Thyroid gland (tissue), 4 donors: ENCODE results near the gene PPP4R3B. TPM values are rescaled to one million over a fixed set of nuclear protein-coding genes. Genes with fewer than 3 reads are reported as not detected.
"Not testable (repeated sequence)": the region's sequence is repeated elsewhere in the genome, so short reads cannot be mapped to it uniquely, and the experiment has no call there.

Experiments
- DNase-seq, 2 donors: peaks; one replicate each; pipeline ENCODE4 v3.0.0-alpha.2; 2019
- H3K27ac ChIP-seq, 3 donors: fragments of 200-600 bp; sonication (generic); 1 replicate in 2 of 3; 2 replicates in 1 of 3; pipeline ENCODE4 v1.5.1; 2016 to 2019; ENCODE audit warnings: mild to moderate bottlenecking in 1 of 3, moderate library complexity in 1 of 3
- H3K27me3 ChIP-seq: fragments of 200-600 bp; sonication (generic); one replicate; pipeline ENCODE4 v1.5.1; 2019
- H3K36me3 ChIP-seq, 2 donors: fragments of 200-600 bp; sonication (generic); one replicate each; pipeline ENCODE4 v1.5.1; 2016 to 2019
- H3K4me1 ChIP-seq, 2 donors: fragments of 200-600 bp; sonication (generic); one replicate each; pipeline ENCODE4 v1.5.1; 2017 to 2019
- H3K4me3 ChIP-seq, 3 donors: fragments of 200-600 bp; sonication (generic); replicated peaks in 1 of 3; 1 replicate in 2 of 3; 2 replicates in 1 of 3; pipeline ENCODE4 v1.5.1; 2016; ENCODE audit warnings: mild to moderate bottlenecking in 1 of 3
- H3K9me3 ChIP-seq: fragments of 200-600 bp; sonication (generic); one replicate; pipeline ENCODE4 v1.5.1; 2017
- CTCF ChIP-seq, 6 experiments: fragments of 200-600 bp in 3 of 6; fragments of 450-650 bp in 3 of 6; sonication (generic) in 3 of 6; IDR thresholded peaks; one replicate each; pipeline ENCODE4 v1.5.1; 2016 to 2019; ENCODE audit warnings: antibody characterized with exemption in 6 of 6, mild to moderate bottlenecking in 2 of 6, inconsistent platforms in 1 of 6, moderate library complexity in 1 of 6
- POLR2A ChIP-seq, 2 donors: fragments of 450-650 bp; IDR thresholded peaks; one replicate each; pipeline ENCODE4 v1.6.1; 2017; ENCODE audit warnings: antibody characterized with exemption in 2 of 2, mild to moderate bottlenecking in 2 of 2, moderate library complexity in 1 of 2
- WGBS, 2 donors: methylation state at CpG; one replicate each; pipeline ENCODE4 v1.1.5; 2017; 5-methylcytosine and 5-hydroxymethylcytosine counted together
- intact Hi-C: fragments of 100-400 bp; cut with DNase I; formaldehyde crosslinking; loops from one replicate; pipeline ENCODE4 v1.15.1; 2023
- total RNA-seq, 4 donors: library from RNA; depleted of rRNA; stranded (reverse); fragments of >200 nt; gene quantifications; one replicate each; pipeline ENCODE4 v1.2.3, GENCODE V29; 2016

PPP4R3B gene
- total RNA-seq, 4 donors from 2014 or later: 76.2 to 88.0 (median 82.6) TPM

DNA sequence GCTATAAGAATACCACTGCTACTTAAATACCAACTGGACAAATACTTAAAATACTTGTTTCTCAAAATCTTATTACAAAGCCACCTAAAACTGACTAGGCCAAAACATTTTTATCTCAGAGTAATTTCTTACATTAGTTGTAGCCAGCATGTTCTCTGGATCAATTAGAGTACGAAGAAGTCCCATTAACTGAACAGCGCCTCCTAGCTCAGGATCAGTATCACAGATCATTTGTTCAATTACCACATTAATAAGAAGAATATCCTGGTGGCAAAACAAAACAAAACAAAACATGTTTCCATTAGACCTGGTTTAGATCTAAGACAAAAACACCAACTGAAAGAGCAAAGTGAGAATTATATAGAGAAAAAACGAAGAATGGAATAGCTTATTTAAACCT is 36.0 kb downstream of the PPP4R3B start:
- WGBS, 2 donors: 93 to 97% methylated on average over 3 of the region's 3 CpGs

GRCh38 chr2:55569002-55569401 is 48.4 kb downstream of the PPP4R3B start:
- WGBS, 2 donors: 93 to 94% methylated on average over 8 of the region's 8 CpGs
- H3K4me1 ChIP-seq, H3K4me3 ChIP-seq, DNase-seq, intact Hi-C loops, H3K27me3 ChIP-seq, H3K27ac ChIP-seq, H3K9me3 ChIP-seq, H3K36me3 ChIP-seq: not testable (repeated sequence)

More for the DNA sequence above, 36.0 kb downstream of the PPP4R3B start:
- H3K4me1 ChIP-seq: peaks cover 9 to 16% of the 10 kb centered on the region in 2 donors
- intact Hi-C loops: no loop called here
- H3K27me3 ChIP-seq: no peaks in the 10 kb centered on the region
- H3K27ac ChIP-seq: peak overlapping the region in 1 of 3 donors; percentile 9
- H3K4me3 ChIP-seq: no peak overlapping the region
- DNase-seq: no peak
- no peaks in the 10 kb centered on the region for H3K9me3 ChIP-seq
- TF ChIP-seq POLR2A (IDR thresholded peaks at IDR 0.05): no peak
- no peak for TF ChIP-seq CTCF (IDR thresholded peaks at IDR 0.05)
- H3K36me3 ChIP-seq: peaks cover 0 to 3% of the 10 kb centered on the region in 2 donors

DNA sequence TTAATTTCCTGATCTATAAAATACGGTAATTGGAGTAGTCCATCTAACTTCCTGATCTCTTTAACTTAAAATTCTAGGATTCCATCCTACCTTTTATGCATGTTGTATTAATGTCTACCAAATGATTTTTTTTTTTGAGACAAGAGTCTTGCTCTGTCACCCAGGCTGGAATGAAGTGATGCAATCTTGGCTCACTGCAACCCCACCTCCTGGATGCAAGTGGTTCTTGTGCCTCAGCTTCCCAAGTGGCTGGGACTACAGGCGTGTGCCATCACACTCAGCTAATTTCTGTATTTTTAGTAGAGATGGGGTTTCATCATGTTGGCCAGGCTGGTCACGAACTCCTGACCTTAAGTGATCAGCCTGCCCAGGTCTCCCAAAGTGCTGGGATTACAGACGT is 50.1 kb downstream of the PPP4R3B start:
- Histone ChIP-seq H3K36me3 (peaks cover 5 to 14% of the 10 kb centered on the region in 2 donors), H3K27ac (no peak overlapping the region), H3K27me3 (no peaks in the 10 kb centered on the region), H3K4me1 (no peaks in the 10 kb centered on the region), H3K9me3 (no peaks in the 10 kb centered on the region), H3K4me3 (no peak overlapping the region)
- no peak for DNase-seq
- TF ChIP-seq POLR2A (IDR thresholded peaks at IDR 0.05) (no peak), CTCF (IDR thresholded peaks at IDR 0.05) (no peak)
- intact Hi-C loops: no loop called here
- 92 to 95% methylated on average over 4 of the region's 4 CpGs for WGBS, 2 donors

DNA sequence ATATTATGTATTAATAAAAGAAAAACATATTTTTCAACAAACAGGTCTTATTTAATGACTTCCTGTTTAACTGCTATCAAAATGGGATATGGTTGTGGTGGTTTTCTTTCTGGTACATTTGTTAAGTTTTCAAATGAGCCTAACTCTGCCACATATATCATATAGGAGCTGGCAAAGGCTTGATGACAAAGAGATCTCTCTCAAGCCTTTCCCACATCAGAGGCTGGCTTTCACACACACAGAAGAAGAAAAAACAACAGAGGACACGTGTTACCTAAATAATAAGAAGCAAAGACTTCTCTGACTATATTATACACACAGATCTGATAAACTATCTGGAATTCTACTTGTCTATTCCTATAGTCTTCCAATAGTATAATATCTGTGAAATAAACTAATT is 51.8 kb downstream of the PPP4R3B start:
- Histone ChIP-seq H3K27ac (no peak overlapping the region), H3K4me3 (no peak overlapping the region), H3K4me1 (no peaks in the 10 kb centered on the region), H3K36me3 (peaks cover 16 to 29% of the 10 kb centered on the region in 2 donors), H3K27me3 (no peaks in the 10 kb centered on the region), H3K9me3 (no peaks in the 10 kb centered on the region)
- TF ChIP-seq CTCF (IDR thresholded peaks at IDR 0.05) (no peak), POLR2A (IDR thresholded peaks at IDR 0.05) (no peak)
- DNase-seq: no peak
- intact Hi-C loops: no loop called here
- WGBS, 2 donors: 91 to 92% methylated on average over 1 of the region's 1 CpG

DNA sequence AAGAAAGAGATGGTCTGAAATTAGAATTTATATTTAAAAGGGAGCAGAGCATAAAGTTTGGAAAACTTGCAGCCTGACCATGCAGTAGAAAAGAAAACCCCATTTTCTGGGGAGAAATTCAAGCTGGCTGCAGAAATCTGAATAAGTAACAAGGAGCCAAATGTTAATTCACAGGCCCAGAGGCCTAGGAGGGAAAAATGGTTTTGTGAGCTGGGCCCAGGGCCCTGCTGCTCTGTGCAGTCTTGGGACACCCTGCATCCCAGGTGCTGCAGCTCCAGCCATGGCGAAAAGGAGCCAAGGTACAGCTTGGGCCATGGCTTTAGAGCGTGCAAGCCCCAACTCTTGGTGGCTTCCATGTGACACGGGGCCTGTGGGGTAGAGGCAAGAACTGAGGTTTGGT is 56.6 kb downstream of the PPP4R3B start:
- WGBS, 2 donors: 96 to 97% methylated on average over 3 of the region's 3 CpGs
- no peak for DNase-seq
- Histone ChIP-seq H3K36me3 (peaks cover 33 to 39% of the 10 kb centered on the region in 2 donors), H3K9me3 (no peaks in the 10 kb centered on the region), H3K27ac (no peak overlapping the region), H3K4me1 (peaks cover 8 to 11% of the 10 kb centered on the region in 2 donors), H3K4me3 (no peak overlapping the region), H3K27me3 (no peaks in the 10 kb centered on the region)
- TF ChIP-seq POLR2A (IDR thresholded peaks at IDR 0.05) (no peak), CTCF (IDR thresholded peaks at IDR 0.05) (no peak)
- intact Hi-C loops: no loop called here

DNA sequence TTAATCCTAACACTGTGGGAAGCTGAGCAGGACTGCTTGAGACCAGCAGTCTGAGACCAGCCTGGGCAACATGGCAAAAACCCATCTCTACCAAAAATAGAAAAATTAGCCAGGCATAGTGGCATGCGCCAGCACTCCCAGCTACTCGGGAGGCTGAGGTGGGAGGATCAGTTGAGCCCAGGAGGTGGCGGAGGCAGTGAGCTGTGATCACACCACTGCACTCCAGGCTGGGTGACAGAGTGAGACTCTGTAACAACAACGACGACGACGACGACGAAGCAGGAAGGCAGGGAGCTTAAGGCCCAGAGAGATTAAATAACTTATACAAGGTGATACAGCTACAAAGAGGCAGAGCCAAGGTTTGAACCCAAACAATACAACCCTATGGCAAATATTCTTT is 60.6 kb downstream of the PPP4R3B start:
- WGBS, 2 donors: 94 to 95% methylated on average over 9 of the region's 9 CpGs
- H3K4me1 ChIP-seq: peaks cover 8 to 16% of the 10 kb centered on the region in 2 donors
- peaks cover 21 to 23% of the 10 kb centered on the region in 2 donors for H3K36me3 ChIP-seq
- H3K27ac ChIP-seq: peak overlapping the region; percentile 41 to 84 (median 57)
- peak; percentile 11 to 27 for DNase-seq
- intact Hi-C loops: no loop called here
- no peaks in the 10 kb centered on the region for H3K9me3 ChIP-seq
- TF ChIP-seq POLR2A (IDR thresholded peaks at IDR 0.05): no peak
- no peak for TF ChIP-seq CTCF (IDR thresholded peaks at IDR 0.05)
- no peaks in the 10 kb centered on the region for H3K27me3 ChIP-seq
- H3K4me3 ChIP-seq: no peak overlapping the region
